ENCODE data around the gene AP3B2.
A peak's percentile ranks its signal among the peaks of the same experiment; 100 is the strongest.

Gene AP3B2

DNA sequence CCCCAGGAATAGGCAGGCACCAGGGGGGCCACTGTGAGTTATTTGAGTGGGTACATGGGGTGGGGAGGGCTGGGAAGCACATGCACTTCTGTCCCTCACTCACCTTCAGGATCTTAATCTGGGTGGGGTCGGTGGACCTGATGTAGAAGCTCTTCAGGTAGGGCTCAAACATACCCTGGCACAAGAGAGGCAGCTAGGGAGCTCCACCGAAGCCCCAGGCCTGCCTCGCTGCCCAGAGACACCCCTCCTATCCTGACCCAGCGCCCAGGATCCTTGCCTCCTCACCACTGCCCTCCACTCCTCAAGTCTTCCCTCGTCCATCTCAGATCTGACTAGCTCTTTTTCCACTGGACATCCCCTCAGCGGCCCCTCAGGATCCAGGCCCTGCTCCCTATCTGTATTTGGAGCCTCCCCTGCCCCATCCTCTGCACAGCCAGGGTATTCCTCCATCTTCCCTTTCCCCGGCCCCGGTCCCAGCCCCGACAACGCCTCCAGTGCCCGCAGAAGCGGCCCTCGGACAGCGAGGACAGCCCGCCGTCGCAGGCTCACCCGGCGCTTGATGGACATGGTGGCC is 30.0 kb downstream of the AP3B2 start:
- Histone ChIP-seq H3K4me1 (ENCODE audit: control extremely low read depth in 1 of 4, control insufficient read depth in 4 of 4, insufficient read depth in 4 of 4, low read length in 3 of 4) (peaks cover 0 to 12% (median 8%) of the 10 kb centered on the region in 4 experiments), H3K36me3 (ENCODE audit: control insufficient read depth in 4 of 4, insufficient read depth in 4 of 4, low read length in 3 of 4) (no peaks in the 10 kb centered on the region), H3K4me3 (ENCODE audit: control insufficient read depth in 1 of 7, extremely low read depth in 1 of 7, insufficient read depth in 4 of 7, low read depth in 2 of 7, low read length in 6 of 7) (peak overlapping the region in 4 of 7 experiments; percentile 33 to 75 (median 56)), H3K9me3 (ENCODE audit: control extremely low read depth in 1 of 5, control insufficient read depth in 4 of 5, insufficient read depth in 2 of 5, low read depth in 1 of 5, low read length in 4 of 5) (no peaks in the 10 kb centered on the region), H3K27me3 (replicated peaks in 2 of 5; ENCODE audit: control insufficient read depth in 4 of 5, insufficient read depth in 5 of 5, low read length in 4 of 5) (peaks cover 2 to 37% (median 13%) of the 10 kb centered on the region in 5 experiments), H3K27ac (ENCODE audit: insufficient read depth in 1 of 2, low read depth in 1 of 2, low read length in 2 of 2, poor library complexity in 1 of 2, severe bottlenecking in 2 of 2) (no peak overlapping the region)
- WGBS (ENCODE audit: insufficient coverage), result 35% methylated on average over 17 of the region's 19 CpGs
- DNase-seq, result no peak
- POLR2A ChIA-PET, result no interaction called here
- CTCF ChIA-PET, result interaction anchor here (0.7 kb wide), 1 partner anchor 176 kb away, joined by 3 read pairs; no protein-coding TSS in a partner anchor

DNA sequence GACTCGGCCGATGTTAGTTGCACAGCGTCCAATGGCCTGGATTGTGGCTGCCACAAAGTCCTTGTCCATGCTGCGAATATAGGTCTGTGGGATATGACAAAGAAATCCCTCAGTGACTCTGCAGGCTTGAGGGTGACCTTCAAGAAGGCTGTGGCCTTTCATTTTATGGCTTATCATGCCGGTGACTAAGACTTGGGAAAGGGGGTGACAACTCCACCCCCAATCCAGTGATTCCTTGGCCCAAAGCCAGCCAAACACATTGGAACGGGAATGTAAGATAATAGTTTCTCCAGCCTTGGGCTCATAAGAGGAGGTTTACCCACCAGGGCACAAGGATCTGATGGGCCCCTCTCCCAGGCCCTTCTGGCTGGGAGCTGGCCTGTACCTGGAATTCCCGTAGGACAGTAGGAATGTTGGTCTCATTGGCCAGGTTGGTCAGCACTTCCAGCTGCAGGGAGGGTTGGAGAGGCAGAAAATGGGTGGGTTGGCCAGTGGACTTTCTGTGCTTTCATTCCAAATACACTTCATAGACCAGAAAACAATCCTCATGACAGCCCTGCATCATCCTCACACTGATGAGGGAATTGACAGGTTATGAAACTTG is 31.9 kb downstream of the AP3B2 start:
- POLR2A ChIA-PET, result no interaction called here
- Histone ChIP-seq H3K4me1 (ENCODE audit: control extremely low read depth in 1 of 4, control insufficient read depth in 4 of 4, insufficient read depth in 4 of 4, low read length in 3 of 4) (peaks cover 0 to 12% (median 8%) of the 10 kb centered on the region in 4 experiments), H3K36me3 (ENCODE audit: control insufficient read depth in 4 of 4, insufficient read depth in 4 of 4, low read length in 3 of 4) (no peaks in the 10 kb centered on the region), H3K27me3 (replicated peaks in 2 of 5; ENCODE audit: control insufficient read depth in 4 of 5, insufficient read depth in 5 of 5, low read length in 4 of 5) (peaks cover 2 to 31% (median 14%) of the 10 kb centered on the region in 5 experiments), H3K9me3 (ENCODE audit: control extremely low read depth in 1 of 5, control insufficient read depth in 4 of 5, insufficient read depth in 2 of 5, low read depth in 1 of 5, low read length in 4 of 5) (no peaks in the 10 kb centered on the region), H3K4me3 (ENCODE audit: control insufficient read depth in 1 of 7, extremely low read depth in 1 of 7, insufficient read depth in 4 of 7, low read depth in 2 of 7, low read length in 6 of 7) (no peak overlapping the region), H3K27ac (ENCODE audit: insufficient read depth in 1 of 2, low read depth in 1 of 2, low read length in 2 of 2, poor library complexity in 1 of 2, severe bottlenecking in 2 of 2) (no peak overlapping the region)
- WGBS (ENCODE audit: insufficient coverage), result 97% methylated on average over 6 of the region's 7 CpGs
- CTCF ChIA-PET, result no interaction called here
- DNase-seq, result no peak

DNA sequence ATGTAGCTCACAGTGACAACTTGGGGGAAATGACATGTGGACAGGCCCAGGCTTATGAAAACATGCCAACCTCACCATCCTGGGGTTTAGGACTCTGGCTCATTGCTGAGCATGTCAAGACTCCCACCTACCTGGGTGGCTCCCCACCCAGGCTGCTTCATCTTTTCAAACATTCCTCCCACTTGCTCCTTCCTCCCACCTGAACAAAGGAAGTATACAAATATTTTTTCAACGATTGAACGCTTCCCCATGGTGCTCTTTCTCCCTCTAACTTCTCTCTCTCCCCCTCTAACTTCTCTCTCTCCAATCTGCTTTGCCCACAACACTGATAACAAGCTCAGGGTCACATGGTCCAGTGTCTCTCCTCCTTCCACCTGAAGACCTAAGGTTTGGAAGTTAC is 34.8 kb downstream of the AP3B2 start:
- H3K4me3 ChIP-seq (ENCODE audit: control insufficient read depth in 1 of 7, extremely low read depth in 1 of 7, insufficient read depth in 4 of 7, low read depth in 2 of 7, low read length in 6 of 7), result no peak overlapping the region
- CTCF ChIA-PET, result interaction anchor here (0.6 kb wide), 1 partner anchor 56 kb away, joined by 3 read pairs; no protein-coding TSS in a partner anchor
- no peaks in the 10 kb centered on the region for H3K36me3 ChIP-seq (ENCODE audit: control insufficient read depth in 4 of 4, insufficient read depth in 4 of 4, low read length in 3 of 4)
- WGBS (ENCODE audit: insufficient coverage), result 85% methylated on average over 2 of the region's 2 CpGs
- no peaks in the 10 kb centered on the region for H3K9me3 ChIP-seq (ENCODE audit: control extremely low read depth in 1 of 5, control insufficient read depth in 4 of 5, insufficient read depth in 2 of 5, low read depth in 1 of 5, low read length in 4 of 5)
- no peak overlapping the region for H3K27ac ChIP-seq (ENCODE audit: insufficient read depth in 1 of 2, low read depth in 1 of 2, low read length in 2 of 2, poor library complexity in 1 of 2, severe bottlenecking in 2 of 2)
- peaks cover 0 to under 1% (median 0%) of the 10 kb centered on the region in 4 experiments for H3K4me1 ChIP-seq (ENCODE audit: control extremely low read depth in 1 of 4, control insufficient read depth in 4 of 4, insufficient read depth in 4 of 4, low read length in 3 of 4)
- no peak for DNase-seq
- H3K27me3 ChIP-seq (replicated peaks in 2 of 5; ENCODE audit: control insufficient read depth in 4 of 5, insufficient read depth in 5 of 5, low read length in 4 of 5), result peaks cover 0 to 14% (median 4%) of the 10 kb centered on the region in 5 experiments
- POLR2A ChIA-PET, result no interaction called here

DNA sequence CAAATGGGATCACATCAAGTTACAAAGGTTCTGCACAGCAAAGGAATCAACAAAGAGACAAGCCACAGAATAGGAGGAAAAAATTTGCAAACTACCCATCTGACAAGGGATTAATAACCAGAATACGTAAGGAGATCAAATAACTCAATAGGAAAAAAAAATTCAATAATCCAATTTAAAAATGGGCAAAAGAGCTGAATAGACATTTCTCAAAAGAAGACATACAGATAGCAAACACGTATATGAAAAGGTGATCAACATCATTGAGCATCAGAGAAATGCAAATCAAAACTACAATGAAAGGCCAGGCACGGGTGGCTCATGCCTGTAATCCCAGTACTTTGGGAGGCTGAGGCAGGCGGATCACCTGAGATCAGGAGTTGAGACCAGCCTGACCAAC is 39.0 kb downstream of the AP3B2 start:
- ChIA-PET CTCF (no interaction called here), POLR2A (no interaction called here)
- WGBS (ENCODE audit: insufficient coverage), result 100% methylated on average over 3 of the region's 4 CpGs

DNA sequence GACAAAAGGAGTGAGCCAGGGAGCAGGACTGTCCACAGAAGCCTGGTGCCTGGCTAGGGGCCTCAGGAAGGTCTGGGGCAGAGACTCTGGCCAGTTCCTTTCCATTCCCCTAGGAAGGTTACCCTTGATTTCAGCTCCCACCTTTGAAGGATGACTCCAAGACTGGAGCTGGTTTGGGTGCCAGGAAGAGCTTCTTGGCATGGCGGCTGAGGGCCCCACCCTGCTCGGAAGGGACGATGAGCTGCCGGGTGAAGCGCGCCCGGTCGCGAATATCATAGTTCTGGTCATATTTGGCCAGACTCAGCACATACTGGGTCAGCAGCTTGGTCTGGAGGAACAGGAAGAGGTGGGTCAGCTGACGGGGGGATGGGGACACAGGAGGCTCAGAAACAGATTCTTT is 43.1 kb downstream of the AP3B2 start:
- H3K27ac ChIP-seq (ENCODE audit: insufficient read depth in 1 of 2, low read depth in 1 of 2, low read length in 2 of 2, poor library complexity in 1 of 2, severe bottlenecking in 2 of 2), result no peak overlapping the region
- H3K36me3 ChIP-seq (ENCODE audit: control insufficient read depth in 4 of 4, insufficient read depth in 4 of 4, low read length in 3 of 4), result no peaks in the 10 kb centered on the region
- ChIA-PET CTCF (interaction anchor here (1.1 kb wide), 1 partner anchor 17 kb away, joined by 3 read pairs; no protein-coding TSS in a partner anchor), POLR2A (no interaction called here)
- no peak overlapping the region for H3K4me3 ChIP-seq (ENCODE audit: control insufficient read depth in 1 of 7, extremely low read depth in 1 of 7, insufficient read depth in 4 of 7, low read depth in 2 of 7, low read length in 6 of 7)
- H3K4me1 ChIP-seq (ENCODE audit: control extremely low read depth in 1 of 4, control insufficient read depth in 4 of 4, insufficient read depth in 4 of 4, low read length in 3 of 4), result no peaks in the 10 kb centered on the region
- DNase-seq, result no peak
- WGBS (ENCODE audit: insufficient coverage), result 97% methylated on average over 7 of the region's 10 CpGs
- H3K27me3 ChIP-seq (replicated peaks in 2 of 5; ENCODE audit: control insufficient read depth in 4 of 5, insufficient read depth in 5 of 5, low read length in 4 of 5), result peaks cover 0 to 5% (median 0%) of the 10 kb centered on the region in 5 experiments
- H3K9me3 ChIP-seq (ENCODE audit: control extremely low read depth in 1 of 5, control insufficient read depth in 4 of 5, insufficient read depth in 2 of 5, low read depth in 1 of 5, low read length in 4 of 5), result no peaks in the 10 kb centered on the region

More for the DNA sequence above, 39.0 kb downstream of the AP3B2 start:
- Histone ChIP-seq H3K4me1 (ENCODE audit: control extremely low read depth in 1 of 4, control insufficient read depth in 4 of 4, insufficient read depth in 4 of 4, low read length in 3 of 4) (no peaks in the 10 kb centered on the region), H3K36me3 (ENCODE audit: control insufficient read depth in 4 of 4, insufficient read depth in 4 of 4, low read length in 3 of 4) (no peaks in the 10 kb centered on the region), H3K4me3 (ENCODE audit: control insufficient read depth in 1 of 7, extremely low read depth in 1 of 7, insufficient read depth in 4 of 7, low read depth in 2 of 7, low read length in 6 of 7) (no peak overlapping the region), H3K9me3 (ENCODE audit: control extremely low read depth in 1 of 5, control insufficient read depth in 4 of 5, insufficient read depth in 2 of 5, low read depth in 1 of 5, low read length in 4 of 5) (no peaks in the 10 kb centered on the region), H3K27ac (ENCODE audit: insufficient read depth in 1 of 2, low read depth in 1 of 2, low read length in 2 of 2, poor library complexity in 1 of 2, severe bottlenecking in 2 of 2) (no peak overlapping the region), H3K27me3 (replicated peaks in 2 of 5; ENCODE audit: control insufficient read depth in 4 of 5, insufficient read depth in 5 of 5, low read length in 4 of 5) (peaks cover 0 to 7% (median 0%) of the 10 kb centered on the region in 5 experiments)
- DNase-seq, result no peak

DNA sequence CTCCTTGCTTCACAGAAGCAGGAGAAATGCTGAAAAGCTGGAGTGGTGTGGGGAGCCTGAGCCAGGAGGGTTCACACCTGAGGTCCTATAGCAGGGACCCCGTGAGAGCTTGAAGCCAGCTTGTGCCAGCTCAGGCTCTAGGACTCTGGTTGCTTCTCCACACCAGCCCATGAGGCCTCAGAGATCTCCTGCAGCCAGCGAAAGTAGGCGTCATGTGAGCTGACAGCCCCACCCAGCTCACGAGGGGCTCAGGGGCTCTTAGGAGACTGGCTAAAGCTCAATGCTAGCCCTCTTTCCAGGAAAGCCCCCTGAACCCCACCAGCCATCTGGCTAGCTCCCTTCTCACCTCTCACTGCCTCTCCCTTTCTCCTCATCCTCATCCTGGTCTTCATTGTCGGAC is 45.7 kb downstream of the AP3B2 start:
- DNase-seq, result no peak
- ChIA-PET POLR2A (no interaction called here), CTCF (no interaction called here)
- H3K27me3 ChIP-seq (replicated peaks in 2 of 5; ENCODE audit: control insufficient read depth in 4 of 5, insufficient read depth in 5 of 5, low read length in 4 of 5), result peaks cover 0 to 6% (median 0%) of the 10 kb centered on the region in 5 experiments
- H3K27ac ChIP-seq (ENCODE audit: insufficient read depth in 1 of 2, low read depth in 1 of 2, low read length in 2 of 2, poor library complexity in 1 of 2, severe bottlenecking in 2 of 2), result no peak overlapping the region
- no peaks in the 10 kb centered on the region for H3K36me3 ChIP-seq (ENCODE audit: control insufficient read depth in 4 of 4, insufficient read depth in 4 of 4, low read length in 3 of 4)
- H3K4me3 ChIP-seq (ENCODE audit: control insufficient read depth in 1 of 7, extremely low read depth in 1 of 7, insufficient read depth in 4 of 7, low read depth in 2 of 7, low read length in 6 of 7), result no peak overlapping the region
- no peaks in the 10 kb centered on the region for H3K4me1 ChIP-seq (ENCODE audit: control extremely low read depth in 1 of 4, control insufficient read depth in 4 of 4, insufficient read depth in 4 of 4, low read length in 3 of 4)
- 89% methylated on average over 5 of the region's 5 CpGs for WGBS (ENCODE audit: insufficient coverage)
- no peaks in the 10 kb centered on the region for H3K9me3 ChIP-seq (ENCODE audit: control extremely low read depth in 1 of 5, control insufficient read depth in 4 of 5, insufficient read depth in 2 of 5, low read depth in 1 of 5, low read length in 4 of 5)

DNA sequence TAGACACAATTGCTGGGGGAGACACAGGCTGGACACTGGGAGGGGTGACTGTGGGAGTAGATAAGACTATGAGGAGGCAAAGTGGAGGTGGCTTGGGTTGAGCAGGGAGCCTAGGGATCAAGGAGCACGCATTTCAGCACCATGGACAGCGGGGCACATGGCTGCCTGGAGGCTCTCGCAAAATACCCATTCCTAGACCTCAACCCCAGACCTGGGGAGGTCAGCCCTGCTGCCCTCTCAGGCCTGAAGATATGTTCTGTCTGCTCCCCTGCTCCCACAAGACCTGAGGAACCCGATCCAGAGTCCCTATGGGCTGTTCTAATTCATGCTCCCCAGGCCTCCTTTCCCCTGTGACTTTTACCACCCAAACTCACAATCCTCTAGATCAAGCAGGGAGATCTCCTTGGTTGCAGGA is 46.5 kb downstream of the AP3B2 start:
- Histone ChIP-seq H3K27ac (ENCODE audit: insufficient read depth in 1 of 2, low read depth in 1 of 2, low read length in 2 of 2, poor library complexity in 1 of 2, severe bottlenecking in 2 of 2) (no peak overlapping the region), H3K36me3 (ENCODE audit: control insufficient read depth in 4 of 4, insufficient read depth in 4 of 4, low read length in 3 of 4) (no peaks in the 10 kb centered on the region), H3K4me1 (ENCODE audit: control extremely low read depth in 1 of 4, control insufficient read depth in 4 of 4, insufficient read depth in 4 of 4, low read length in 3 of 4) (no peaks in the 10 kb centered on the region), H3K4me3 (ENCODE audit: control insufficient read depth in 1 of 7, extremely low read depth in 1 of 7, insufficient read depth in 4 of 7, low read depth in 2 of 7, low read length in 6 of 7) (no peak overlapping the region), H3K9me3 (ENCODE audit: control extremely low read depth in 1 of 5, control insufficient read depth in 4 of 5, insufficient read depth in 2 of 5, low read depth in 1 of 5, low read length in 4 of 5) (no peaks in the 10 kb centered on the region), H3K27me3 (replicated peaks in 2 of 5; ENCODE audit: control insufficient read depth in 4 of 5, insufficient read depth in 5 of 5, low read length in 4 of 5) (peaks cover 0 to 3% (median 0%) of the 10 kb centered on the region in 5 experiments)
- 35% methylated on average over 2 of the region's 4 CpGs for WGBS (ENCODE audit: insufficient coverage)
- CTCF ChIA-PET, result no interaction called here
- DNase-seq, result peak; percentile 46 to 82 (median 80)
- POLR2A ChIA-PET, result no interaction called here

All from common myeloid progenitor, CD34-positive (primary cell).